ENCODE results near the gene LCP2.
"Not testable (repeated sequence)": the region's sequence is repeated elsewhere in the genome, so short reads cannot be mapped to it uniquely, and the experiment has no call there.

Gene LCP2

GRCh38 chr5:170273968-170274710, 23.4 kb downstream of the LCP2 start:
- peak in 1 of 2 donors; percentile 61 for DNase-seq (ENCODE audit: low read depth in 2 of 2)

- no peak for DNase-seq (ENCODE audit: low read depth in 2 of 2)
Measured at GRCh38 chr5:170270293-170271069, 27.1 kb downstream of the LCP2 start.

- DNase-seq (ENCODE audit: low read depth in 2 of 2): peak; percentile 53 to 56
Measured at GRCh38 chr5:170269579-170269978, 28.0 kb downstream of the LCP2 start.

- no peak for DNase-seq (ENCODE audit: low read depth in 2 of 2)
Measured at GRCh38 chr5:170268884-170269283, 28.7 kb downstream of the LCP2 start.

DNA sequence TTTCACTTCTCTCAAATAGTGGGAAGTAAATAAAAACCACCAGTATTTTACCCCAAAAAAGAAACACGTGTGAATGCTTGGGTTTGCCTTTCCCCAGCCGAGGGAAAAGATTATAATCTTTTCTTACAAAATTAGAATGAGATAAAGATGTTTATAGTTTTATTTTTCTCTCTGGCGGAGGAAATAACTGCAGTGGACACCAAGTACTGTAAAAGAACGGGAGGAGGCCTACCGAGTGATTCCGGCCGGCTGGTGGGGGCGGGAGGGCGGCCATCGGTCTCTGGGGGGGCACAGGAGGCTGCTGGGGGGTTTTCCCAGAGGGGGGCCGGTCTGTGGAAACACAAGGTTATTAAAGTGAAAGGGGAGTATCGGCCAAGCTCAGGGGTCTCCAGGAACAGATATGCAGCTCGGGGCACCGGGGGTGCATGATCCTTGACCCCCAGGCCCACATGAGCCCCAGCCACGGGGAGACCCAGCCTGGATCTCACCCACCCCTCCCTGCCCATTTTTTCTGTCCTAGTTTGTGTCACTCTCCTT, 29.4 kb downstream of the LCP2 start:
- DNase-seq (ENCODE audit: low read depth in 2 of 2): no peak

GRCh38 chr5:170267431-170268152, 30.0 kb downstream of the LCP2 start:
- DNase-seq (ENCODE audit: low read depth in 2 of 2): peak; percentile 58 to 69

DNA sequence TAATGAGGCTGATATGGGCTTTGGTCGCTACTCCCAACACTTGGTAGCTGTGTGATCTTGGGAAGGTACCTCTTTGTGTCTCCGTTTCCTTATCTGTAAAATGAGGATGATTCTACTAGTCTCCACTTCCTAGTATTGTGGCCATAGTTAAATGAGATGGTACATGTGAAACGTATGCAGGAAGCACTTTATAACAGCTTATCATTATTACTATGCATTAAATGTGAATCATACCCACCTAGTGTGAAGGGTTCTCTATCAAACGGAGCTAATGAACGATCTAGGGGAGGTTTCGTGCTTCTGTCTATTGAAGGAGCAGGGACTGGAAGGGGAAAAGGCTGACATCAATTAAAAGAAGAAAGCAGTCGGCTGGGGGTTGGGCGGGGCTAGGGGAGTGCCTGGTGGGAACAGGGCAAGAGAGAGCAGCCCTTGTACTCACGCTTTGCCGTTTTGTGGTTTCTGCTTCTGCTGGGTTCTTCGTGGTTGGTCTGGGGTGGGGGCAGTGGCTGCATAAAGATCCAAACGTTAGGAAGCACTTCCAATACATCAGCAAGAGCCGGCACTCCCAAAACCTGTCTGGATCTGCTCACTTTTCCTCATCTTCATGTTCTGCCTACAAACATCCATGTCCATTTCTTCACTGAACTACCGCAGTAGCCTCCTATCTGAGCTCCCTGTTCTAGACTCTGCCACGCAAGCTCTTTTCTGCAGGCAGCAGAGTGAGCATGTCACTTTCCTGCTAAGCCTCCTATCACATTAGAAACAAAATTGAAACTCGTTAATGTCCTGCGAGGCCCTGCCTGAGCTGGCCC, 30.8 kb downstream of the LCP2 start:
- no peak for DNase-seq (ENCODE audit: low read depth in 2 of 2)

DNA sequence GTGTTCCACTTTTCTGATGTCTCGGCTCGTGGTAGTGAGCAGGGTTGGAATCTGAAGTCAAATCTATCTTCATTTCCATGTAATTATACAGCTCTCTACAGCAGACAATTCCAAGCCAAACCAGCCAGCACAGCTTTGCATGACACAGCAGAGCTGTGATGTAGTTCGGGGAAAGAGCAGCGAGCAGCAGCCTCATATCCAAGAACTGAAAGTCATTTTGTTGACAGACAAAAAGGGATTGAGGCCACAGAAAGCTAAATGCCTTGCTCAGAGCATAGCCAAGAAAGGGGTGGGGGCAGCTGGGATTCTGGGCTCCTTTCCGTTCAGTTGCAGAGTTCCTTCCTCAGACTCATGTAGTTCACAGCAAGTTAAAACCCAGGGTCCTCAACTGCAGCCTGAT, 32.1 kb downstream of the LCP2 start:
- DNase-seq (ENCODE audit: low read depth in 2 of 2): no peak

DNA sequence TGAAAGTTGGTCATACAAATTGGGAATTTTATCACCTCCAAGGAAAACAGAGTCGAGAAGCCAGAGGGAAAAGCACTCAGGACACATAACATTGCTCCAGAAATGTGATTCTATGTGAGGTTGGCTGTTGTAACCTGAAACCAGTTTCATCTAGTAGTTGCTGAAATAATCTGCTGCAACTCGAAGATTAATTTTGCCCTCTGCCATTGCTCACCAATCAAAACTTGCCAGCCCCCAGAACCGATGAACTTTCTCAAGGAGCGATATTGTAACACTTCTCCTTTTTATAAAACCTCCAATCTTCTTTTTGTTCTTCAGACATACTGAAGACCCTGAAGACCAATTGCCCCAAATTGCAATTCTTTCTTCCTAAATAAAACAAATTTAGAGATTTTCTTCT, 33.7 kb downstream of the LCP2 start:
- no peak for DNase-seq (ENCODE audit: low read depth in 2 of 2)

DNA sequence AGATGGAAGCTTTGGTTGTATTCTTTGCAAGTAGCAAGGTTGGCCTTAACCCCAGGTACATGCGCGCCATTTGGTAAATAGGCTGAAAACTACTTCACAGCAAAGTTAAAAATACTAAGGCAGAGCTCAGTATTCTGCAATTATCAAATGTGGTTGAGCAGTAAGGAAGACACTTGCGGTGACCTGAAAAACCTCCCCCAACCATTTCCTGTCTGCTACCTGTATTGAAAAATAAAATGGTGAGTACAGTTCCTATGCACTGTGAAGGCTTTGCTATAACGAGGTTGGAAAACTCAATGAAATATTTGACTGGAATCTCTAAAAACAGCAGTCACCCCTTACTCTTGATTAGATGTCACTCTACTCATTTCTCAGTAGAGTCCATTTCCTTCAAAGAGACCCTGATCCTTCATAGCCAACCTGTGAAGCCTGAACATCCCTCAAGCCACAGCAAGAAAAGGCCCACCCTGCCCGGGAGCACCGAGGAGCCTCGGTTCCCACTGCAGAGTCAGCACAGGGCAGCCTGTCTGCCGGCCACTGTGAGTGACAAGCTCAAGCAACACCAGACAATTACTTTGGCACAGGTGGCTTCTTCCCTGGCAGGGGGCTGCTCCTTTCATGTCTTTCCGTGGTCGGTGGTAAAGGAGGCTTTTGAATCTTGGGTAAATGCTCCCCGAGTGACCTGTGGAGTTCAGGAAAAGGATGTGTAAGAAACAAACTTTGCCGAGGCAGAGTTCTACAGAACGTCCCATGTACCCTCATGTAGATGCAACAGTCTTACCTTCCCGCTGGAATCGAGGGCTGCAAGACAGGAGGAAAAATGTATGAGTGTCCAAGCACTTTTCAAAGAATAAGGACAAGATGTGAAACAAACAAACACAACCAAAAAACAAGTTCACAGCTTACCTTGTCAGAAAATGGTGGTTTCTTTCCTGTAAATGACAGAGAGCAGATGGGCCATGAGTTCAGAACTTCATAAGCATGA, 35.2 kb downstream of the LCP2 start:
- no peak for DNase-seq (ENCODE audit: low read depth in 2 of 2)

- no peak for DNase-seq (ENCODE audit: low read depth in 2 of 2)
Measured at GRCh38 chr5:170261528-170262043, 36.0 kb downstream of the LCP2 start.

GRCh38 chr5:170257370-170257769, 40.2 kb downstream of the LCP2 start:
- DNase-seq (ENCODE audit: low read depth in 2 of 2): no peak

- DNase-seq (ENCODE audit: low read depth in 2 of 2): no peak
Measured at GRCh38 chr5:170256571-170256970, 41.0 kb downstream of the LCP2 start.

DNA sequence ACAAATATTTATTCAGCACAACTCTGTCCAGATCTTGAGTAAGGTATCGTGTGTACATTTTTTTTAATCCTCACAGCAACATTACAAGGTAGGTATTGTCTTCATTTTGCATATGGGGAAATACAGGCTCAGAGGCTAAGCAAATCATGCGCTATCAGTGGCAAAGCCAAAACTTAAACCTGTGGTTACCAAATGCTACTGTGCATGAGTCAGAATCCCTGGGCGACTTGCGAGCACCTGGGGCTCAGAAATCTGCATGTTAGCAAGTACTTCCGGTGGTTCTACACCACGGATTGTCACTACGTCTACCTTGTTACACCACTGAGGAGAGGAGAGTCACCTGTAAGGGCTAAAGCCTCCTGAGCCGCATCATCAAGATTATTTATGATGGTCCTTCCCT, 43.5 kb downstream of the LCP2 start:
- peak; percentile 52 to 59 for DNase-seq (ENCODE audit: low read depth in 2 of 2)

GRCh38 chr5:170252720-170253350, 44.7 kb downstream of the LCP2 start:
- no peak for DNase-seq (ENCODE audit: low read depth in 2 of 2)

DNA sequence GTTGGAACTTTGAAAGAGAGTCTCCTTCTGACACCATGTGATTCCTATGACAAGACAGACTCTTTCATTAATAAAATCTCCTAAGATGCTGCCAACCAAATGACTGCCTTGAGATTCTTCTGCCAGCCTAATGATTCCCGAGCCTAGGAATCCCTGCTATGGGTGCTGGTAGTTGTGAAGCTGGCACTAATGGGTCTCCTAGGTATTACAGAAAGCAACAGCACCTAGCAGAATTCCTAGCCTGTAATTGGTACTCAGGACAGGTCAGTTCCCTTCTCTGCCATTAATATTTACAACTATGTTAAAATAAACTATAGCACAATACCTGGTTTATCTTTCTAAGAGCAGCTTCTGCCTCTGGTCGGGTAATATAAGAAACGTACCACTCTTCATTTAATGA, 45.5 kb downstream of the LCP2 start:
- no peak for DNase-seq (ENCODE audit: low read depth in 2 of 2)

DNA sequence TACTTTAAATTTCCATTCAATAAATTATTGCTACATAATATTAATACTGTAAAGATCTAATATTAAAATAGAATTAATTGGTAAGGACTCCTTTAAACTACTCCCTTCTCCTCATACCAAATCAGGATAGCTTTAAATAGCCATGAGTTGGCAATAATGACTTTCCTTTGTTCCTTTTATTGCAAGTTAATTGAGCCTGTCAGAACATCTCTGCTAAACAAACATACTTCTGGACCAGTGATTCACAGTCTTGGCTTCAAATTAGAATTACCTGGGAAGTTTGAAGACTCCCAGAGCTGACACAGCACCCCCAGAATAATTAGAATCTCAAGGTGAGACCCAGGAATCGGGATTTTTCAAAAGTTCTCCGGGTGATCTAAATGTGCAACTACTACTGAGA, 46.1 kb downstream of the LCP2 start:
- no peak for DNase-seq (ENCODE audit: low read depth in 2 of 2)

GRCh38 chr5:170250810-170251317, 46.7 kb downstream of the LCP2 start:
- no peak for DNase-seq (ENCODE audit: low read depth in 2 of 2)

DNA sequence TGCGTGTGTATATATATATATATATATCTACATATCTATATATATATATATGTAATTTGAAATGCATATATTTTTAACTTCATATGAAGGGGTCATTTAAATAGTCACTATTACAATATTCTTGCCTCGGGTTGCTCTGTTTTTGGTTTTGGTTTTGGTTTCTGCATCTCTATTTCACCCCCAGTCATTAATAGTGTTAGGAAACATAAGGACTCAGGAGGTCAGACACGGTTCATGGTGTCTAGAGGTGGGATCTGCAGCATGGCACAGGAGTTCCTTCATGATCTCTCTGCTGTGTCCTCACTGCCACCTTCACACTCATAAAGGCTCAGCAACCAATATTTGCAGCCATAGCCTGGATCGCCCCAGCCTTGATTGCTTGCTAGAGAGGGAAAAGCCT, 48.2 kb downstream of the LCP2 start:
- no peak for DNase-seq (ENCODE audit: low read depth in 2 of 2)

GRCh38 chr5:170248931-170249227, 48.7 kb downstream of the LCP2 start:
- not testable (repeated sequence) for DNase-seq (ENCODE audit: low read depth in 2 of 2)

All from stimulated activated CD8-positive, alpha-beta memory T cell treated with anti-CD3 and anti-CD28 coated beads, Interleukin-15, amount 100 ng/mL, for 48 hours (primary cell).